Testis (tissue), 3 donors: ENCODE measurements around the gene MAGI1. TPM values are rescaled to one million over a fixed set of nuclear protein-coding genes. Genes with fewer than 3 reads are reported as not detected.
"Not testable (repeated sequence)": the region's sequence is repeated elsewhere in the genome, so short reads cannot be mapped to it uniquely, and the experiment has no call there.

ENCODE experiments used
- DNase-seq: peaks from one replicate; pipeline ENCODE4 v3.0.0-alpha.2; 2019
- H3K27ac ChIP-seq, 2 donors: fragments of 200-600 bp; sonication (generic); one replicate each; pipeline ENCODE4 v1.5.1; 2019
- H3K27me3 ChIP-seq: fragments of 200-600 bp; sonication (generic); one replicate; pipeline ENCODE4 v1.5.1; 2019
- H3K36me3 ChIP-seq: fragments of 200-600 bp; sonication (generic); one replicate; pipeline ENCODE4 v1.5.1; 2017; ENCODE audit warnings: low read depth; ENCODE audit errors: missing control alignments
- H3K4me1 ChIP-seq: fragments of 200-600 bp; sonication (generic); one replicate; pipeline ENCODE4 v1.5.1; 2019
- H3K4me3 ChIP-seq, 2 donors: fragments of 200-600 bp; sonication (generic); one replicate each; pipeline ENCODE4 v1.5.1; 2017 to 2019
- H3K9me3 ChIP-seq: fragments of 200-600 bp; sonication (generic); one replicate; pipeline ENCODE4 v1.5.1; 2017
- CTCF ChIP-seq, 3 experiments: fragments of 450-650 bp in 2 of 3; fragments of 200-600 bp in 1 of 3; sonication (generic) in 1 of 3; IDR thresholded peaks; one replicate each; pipeline ENCODE4 v1.5.1; 2016 to 2019; ENCODE audit warnings: antibody characterized with exemption in 3 of 3, mild to moderate bottlenecking in 2 of 3, moderate library complexity in 1 of 3
- POLR2A ChIP-seq: fragments of 450-650 bp; IDR thresholded peaks from one replicate; pipeline ENCODE4 v1.6.1; 2017; ENCODE audit warnings: antibody characterized with exemption, mild to moderate bottlenecking, moderate library complexity
- WGBS, 2 donors: methylation state at CpG; one replicate each; pipeline ENCODE4 v1.1.5; 2018; 5-methylcytosine and 5-hydroxymethylcytosine counted together
- intact Hi-C: fragments of 100-400 bp; cut with DNase I; formaldehyde crosslinking; loops from one replicate; pipeline ENCODE4 v1.15.1; 2023; ENCODE audit warnings: low total_unique reads
- polyA plus RNA-seq: library from polyadenylated mRNA; stranded (reverse); fragments of 350-450 nt; fragmentation: Illumina TruSeq; extraction: RNeasy Lipid Tissue Mini Kit (QIAGEN cat#74804); gene quantifications from one replicate; pipeline ENCODE4 v1.2.3, GENCODE V29; 2014; ENCODE audit warnings: low read depth, low replicate concordance; ENCODE audit not compliant: insufficient read depth
- total RNA-seq, 2 donors: library from RNA; depleted of rRNA; stranded (reverse); fragments of >200 nt; gene quantifications; one replicate each; pipeline ENCODE4 v1.2.3, GENCODE V29; 2016

MAGI1 gene
- total and polyA plus RNA-seq, 3 donors from 2014 or later, result 55.4 to 60.4 (median 56.1) TPM

GRCh38 chr3:65550137-65550536 is 488.6 kb downstream of the MAGI1 start:
- Histone ChIP-seq H3K27me3 (no peaks in the 10 kb centered on the region), H3K9me3 (no peaks in the 10 kb centered on the region), H3K27ac (no peak overlapping the region), H3K4me3 (no peak overlapping the region), H3K36me3 (no peaks in the 10 kb centered on the region), H3K4me1 (no peaks in the 10 kb centered on the region)
- no peak for TF ChIP-seq POLR2A
- no peak for DNase-seq
- intact Hi-C loops, result no loop called here
- 78 to 85% methylated on average over 2 of the region's 2 CpGs for WGBS, 2 donors

GRCh38 chr3:65549626-65549959 is 489.1 kb downstream of the MAGI1 start:
- Histone ChIP-seq H3K4me1 (no peaks in the 10 kb centered on the region), H3K27ac (no peak overlapping the region), H3K36me3 (no peaks in the 10 kb centered on the region), H3K4me3 (peak overlapping the region in 1 of 2 donors; percentile 58), H3K9me3 (no peaks in the 10 kb centered on the region), H3K27me3 (no peaks in the 10 kb centered on the region)
- intact Hi-C loops, result no loop called here
- WGBS, 2 donors, result 26% methylated on average over 9 of the region's 9 CpGs
- DNase-seq, result no peak
- TF ChIP-seq CTCF (IDR thresholded peaks at IDR 0.05) (no peak), POLR2A (no peak)

GRCh38 chr3:65548848-65549625 is 489.7 kb downstream of the MAGI1 start:
- no peaks in the 10 kb centered on the region for H3K9me3 ChIP-seq
- intact Hi-C loops, result no loop called here
- H3K4me3 ChIP-seq, result peak overlapping the region; percentile 32 to 58
- H3K27me3 ChIP-seq, result no peaks in the 10 kb centered on the region
- WGBS, 2 donors, result 1 to 2% methylated on average over 22 to 71 of the region's 71 CpGs
- no peaks in the 10 kb centered on the region for H3K4me1 ChIP-seq
- TF ChIP-seq POLR2A, result no peak
- TF ChIP-seq CTCF (IDR thresholded peaks at IDR 0.05), result no peak
- peak; percentile 18 for DNase-seq
- no peak overlapping the region for H3K27ac ChIP-seq
- H3K36me3 ChIP-seq, result no peaks in the 10 kb centered on the region

GRCh38 chr3:65545429-65545828 is 493.3 kb downstream of the MAGI1 start:
- no peaks in the 10 kb centered on the region for H3K27me3 ChIP-seq
- no peaks in the 10 kb centered on the region for H3K36me3 ChIP-seq
- WGBS, 2 donors, result 96 to 100% methylated on average over 1 of the region's 1 CpG
- H3K27ac ChIP-seq, result no peak overlapping the region
- no peaks in the 10 kb centered on the region for H3K4me1 ChIP-seq
- H3K9me3 ChIP-seq, result no peaks in the 10 kb centered on the region
- no peak for DNase-seq
- intact Hi-C loops, result no loop called here
- H3K4me3 ChIP-seq, result no peak overlapping the region
- TF ChIP-seq POLR2A (no peak), CTCF (IDR thresholded peaks at IDR 0.05) (no peak)

- intact Hi-C loops, H3K9me3 ChIP-seq: not testable (repeated sequence)
Measured at GRCh38 chr3:65543391-65543790, 495.3 kb downstream of the MAGI1 start.

GRCh38 chr3:65540666-65541065 is 498.1 kb downstream of the MAGI1 start:
- H3K27me3 ChIP-seq, result no peaks in the 10 kb centered on the region
- no peaks in the 10 kb centered on the region for H3K4me1 ChIP-seq
- no peaks in the 10 kb centered on the region for H3K9me3 ChIP-seq
- TF ChIP-seq CTCF (IDR thresholded peaks at IDR 0.05) (no peak), POLR2A (no peak)
- H3K27ac ChIP-seq, result no peak overlapping the region
- H3K4me3 ChIP-seq, result no peak overlapping the region
- no peak for DNase-seq
- 71 to 92% methylated on average over 1 of the region's 1 CpG for WGBS, 2 donors
- no peaks in the 10 kb centered on the region for H3K36me3 ChIP-seq
- intact Hi-C loops, result no loop called here

More at GRCh38 chr3:65543391-65543790, 495.3 kb downstream of the MAGI1 start:
- 79 to 91% methylated on average over 1 of the region's 1 CpG for WGBS, 2 donors
- H3K36me3 ChIP-seq, H3K27ac ChIP-seq, H3K27me3 ChIP-seq, DNase-seq, H3K4me3 ChIP-seq, H3K4me1 ChIP-seq: not testable (repeated sequence)
